Brain pericyte (primary cell): ENCODE data around the gene LRRC3.
"Not testable (repeated sequence)": the region's sequence is repeated elsewhere in the genome, so short reads cannot be mapped to it uniquely, and the experiment has no call there.

ENCODE experiments used
- DNase-seq: peaks from one replicate; pipeline ENCODE4 v3.0.0-alpha.2; 2012; ENCODE audit warnings: low read depth, low spot score

The LRRC3 gene

DNA sequence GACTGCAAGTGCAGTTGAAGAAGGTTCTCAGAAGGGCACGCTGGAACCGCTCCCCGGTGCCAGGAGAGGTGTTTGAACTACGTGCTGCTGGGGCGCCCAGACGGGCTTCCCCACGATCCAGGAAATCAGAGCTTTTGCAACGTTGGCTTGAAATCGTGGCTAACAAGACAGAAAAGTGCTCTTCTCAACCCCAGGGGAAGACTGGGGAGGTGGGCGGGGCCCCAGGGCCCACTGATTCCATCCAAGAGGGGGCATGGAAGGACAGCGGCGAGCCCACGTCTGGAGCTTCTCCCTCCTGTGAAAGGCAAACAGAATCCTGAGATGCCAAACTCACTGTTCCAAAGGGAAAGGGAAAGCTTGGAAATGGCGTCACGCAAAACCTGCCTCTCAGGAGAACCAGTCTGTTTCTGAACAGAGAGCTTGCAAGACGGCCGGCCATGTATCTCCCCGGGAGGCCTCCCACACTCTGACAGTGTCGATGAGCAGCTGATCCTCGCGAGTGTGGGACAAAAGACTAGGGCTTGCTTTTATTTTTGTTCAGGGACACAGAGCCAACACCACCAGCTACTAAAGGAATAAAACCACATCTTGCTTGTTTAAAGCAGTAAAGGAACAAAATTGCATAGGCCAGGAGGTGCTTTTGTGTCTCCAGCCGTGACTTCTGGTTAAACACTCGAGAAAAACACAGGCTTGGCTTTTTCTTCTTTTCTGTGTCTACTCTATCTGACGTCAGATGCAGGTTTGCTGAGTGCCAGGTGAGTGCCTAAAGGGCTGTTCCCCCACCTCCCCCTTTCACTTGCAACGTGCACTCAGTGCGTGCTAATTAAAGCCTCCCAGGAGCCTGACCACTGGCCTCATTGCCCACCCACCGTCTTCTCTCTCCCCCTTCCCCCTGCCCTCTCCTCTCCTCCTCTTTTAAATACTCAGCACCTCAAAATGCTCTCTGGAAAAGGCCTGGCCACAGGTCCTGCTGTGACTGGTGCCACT lies 41.5 kb downstream of the LRRC3 start:
- no peak for DNase-seq

DNA sequence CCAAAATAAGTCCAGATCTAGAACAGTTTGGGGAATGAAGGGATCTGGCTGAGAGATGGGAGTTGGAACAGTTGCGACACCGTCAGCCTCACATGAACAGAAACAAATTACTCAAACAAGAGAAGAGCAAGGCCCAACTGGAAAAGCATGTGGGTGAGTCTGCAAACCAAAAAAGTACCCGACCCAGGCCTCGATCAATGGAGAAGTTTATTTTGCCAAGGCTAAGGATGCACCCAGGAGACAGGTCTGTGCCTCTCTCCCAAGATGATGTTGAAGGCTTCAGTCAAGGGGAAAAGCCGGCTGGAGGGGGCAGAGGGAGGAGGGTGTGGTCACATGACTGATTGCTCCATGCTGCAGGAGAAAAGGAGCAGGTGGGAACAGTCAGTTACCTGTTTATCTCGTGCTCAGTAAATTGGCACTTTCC lies 42.4 kb downstream of the LRRC3 start:
- no peak for DNase-seq

DNA sequence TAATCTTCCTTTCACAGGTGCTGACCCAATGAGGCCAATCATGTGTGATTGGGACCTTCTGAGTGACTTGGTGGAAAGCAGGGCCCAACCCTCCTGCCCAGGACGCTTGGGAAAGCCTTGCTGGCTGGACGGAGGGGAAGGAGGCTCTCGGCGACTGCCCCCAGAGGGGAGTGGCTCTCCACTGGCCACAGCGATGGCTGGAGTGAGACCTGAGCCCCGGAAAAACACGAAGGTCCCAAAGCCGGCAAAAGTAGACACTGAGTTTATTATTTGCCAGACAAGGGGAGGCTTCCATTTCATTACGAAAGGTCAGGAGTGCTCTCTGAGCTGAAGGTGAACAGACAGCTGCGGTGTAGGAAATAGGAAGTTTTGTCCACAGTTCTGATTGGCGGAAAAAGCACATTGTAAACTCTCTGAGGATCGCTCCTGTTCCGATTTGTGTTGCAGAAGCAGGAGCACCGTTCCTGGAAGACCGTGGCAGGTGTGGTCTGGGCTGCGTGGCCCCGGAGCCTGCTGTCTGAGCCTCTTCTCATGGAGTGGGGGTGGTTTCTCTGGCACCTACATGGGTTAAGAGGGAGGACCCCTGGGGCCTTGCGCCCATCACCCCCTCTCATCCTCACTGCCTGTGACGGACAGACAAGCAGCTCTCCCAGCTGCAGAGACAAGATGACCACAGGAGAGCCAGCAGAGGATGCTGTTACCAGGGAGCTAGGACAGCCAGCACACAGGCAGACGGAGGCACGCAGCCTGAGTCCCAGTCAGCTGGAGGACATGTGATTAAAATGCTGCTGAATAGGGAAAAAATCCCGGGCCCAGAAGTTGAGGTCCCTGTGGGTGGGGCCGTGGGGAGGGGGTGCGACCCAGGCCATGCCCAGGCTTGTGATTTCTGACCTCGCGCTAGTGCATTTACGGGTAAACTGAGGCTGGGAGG lies 43.2 kb downstream of the LRRC3 start:
- DNase-seq: no peak

DNA sequence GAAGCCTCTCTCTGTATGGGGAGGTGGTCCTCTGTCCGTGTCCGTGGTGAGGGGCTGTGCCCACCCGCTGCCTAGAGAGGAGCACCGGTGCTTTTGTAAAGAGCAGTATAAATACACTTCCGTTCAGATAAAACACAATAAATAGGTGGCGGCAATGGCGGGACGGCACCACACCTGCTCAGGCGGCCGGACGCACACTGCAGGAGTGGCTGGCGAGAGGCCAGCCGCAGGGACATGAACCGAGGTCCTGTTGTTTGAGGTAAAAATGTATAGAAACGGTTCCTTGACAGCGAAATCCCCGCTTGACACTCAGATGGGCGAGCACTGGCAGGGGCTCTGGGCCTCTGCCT lies 43.9 kb downstream of the LRRC3 start:
- no peak for DNase-seq

DNA sequence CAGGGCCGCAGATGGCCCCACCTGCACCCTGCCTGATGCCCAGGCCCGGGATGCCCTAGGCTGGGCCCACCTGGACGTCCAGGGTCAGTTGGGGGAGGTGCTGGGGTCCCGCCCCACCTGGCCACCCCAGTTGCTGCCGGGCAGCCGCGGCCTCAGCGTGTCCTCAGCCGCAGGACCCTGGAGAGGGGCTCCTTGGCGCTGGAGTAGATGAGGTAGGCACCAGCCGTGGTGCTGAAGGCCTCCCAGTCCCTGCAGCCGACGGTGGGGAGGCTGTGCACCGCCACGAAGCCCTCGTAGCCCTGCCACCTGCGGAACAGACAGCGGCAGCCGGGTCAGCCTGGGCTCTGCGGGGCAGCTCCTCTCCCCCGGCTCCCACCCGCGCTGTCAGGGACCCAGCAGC lies 44.3 kb downstream of the LRRC3 start:
- DNase-seq: no peak

DNA sequence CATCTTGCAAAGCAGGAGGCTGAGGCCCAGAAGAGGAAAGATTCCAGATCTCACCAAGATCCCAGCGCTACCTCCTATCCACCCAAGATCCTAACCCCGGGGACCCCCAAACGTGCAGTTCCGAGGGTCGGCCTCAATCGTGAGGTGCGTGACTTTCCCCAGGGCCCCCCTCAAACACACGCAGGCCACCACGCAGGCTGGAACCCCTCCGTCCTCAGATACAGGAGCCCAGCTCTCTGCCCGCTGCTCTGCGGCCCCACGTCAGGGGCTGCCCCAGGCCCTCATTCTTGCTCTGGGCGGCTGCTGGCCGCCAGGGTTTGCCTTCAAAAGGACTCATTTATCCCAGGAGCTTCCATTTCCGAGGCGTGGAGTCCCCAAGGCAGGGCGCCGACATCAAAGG lies 44.8 kb downstream of the LRRC3 start:
- DNase-seq: no peak

DNA sequence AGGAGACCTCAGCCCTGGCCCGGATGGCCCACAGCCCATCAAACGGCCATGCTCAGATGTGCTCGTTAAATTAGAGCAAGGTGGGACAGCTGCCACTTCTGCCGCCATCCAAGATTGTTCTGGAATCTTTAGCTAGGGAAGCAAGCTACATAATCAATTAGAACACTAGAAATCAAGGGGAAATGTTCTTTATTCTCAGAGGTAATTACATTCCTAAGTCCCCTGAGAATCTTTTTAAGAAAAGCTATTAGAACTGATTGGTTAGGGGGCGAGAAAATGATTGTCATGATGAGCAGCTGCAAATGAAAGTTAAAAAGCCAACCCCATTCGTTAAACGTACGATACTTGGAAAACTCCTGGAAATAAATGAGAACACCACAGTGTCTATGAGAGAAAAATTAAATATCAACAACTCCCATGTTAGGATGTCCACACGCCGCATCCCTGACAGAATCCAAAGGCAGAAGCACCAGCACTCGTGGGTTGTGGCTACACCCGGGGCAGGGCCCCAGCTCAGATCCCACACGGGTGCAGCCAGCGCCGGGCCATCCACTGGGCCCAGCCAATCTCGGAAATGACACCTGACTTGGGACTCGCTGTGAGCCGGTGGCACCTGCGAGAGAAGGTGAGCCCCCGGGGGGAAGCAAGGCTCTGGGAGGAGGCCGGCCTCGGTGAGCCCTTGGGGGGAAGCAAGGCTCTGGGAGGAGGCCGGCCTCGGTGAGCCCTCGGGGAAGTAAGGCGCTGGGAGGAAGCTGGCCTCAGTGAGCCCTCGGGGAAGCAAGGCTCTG lies 47.1 kb downstream of the LRRC3 start:
- no peak for DNase-seq

DNA sequence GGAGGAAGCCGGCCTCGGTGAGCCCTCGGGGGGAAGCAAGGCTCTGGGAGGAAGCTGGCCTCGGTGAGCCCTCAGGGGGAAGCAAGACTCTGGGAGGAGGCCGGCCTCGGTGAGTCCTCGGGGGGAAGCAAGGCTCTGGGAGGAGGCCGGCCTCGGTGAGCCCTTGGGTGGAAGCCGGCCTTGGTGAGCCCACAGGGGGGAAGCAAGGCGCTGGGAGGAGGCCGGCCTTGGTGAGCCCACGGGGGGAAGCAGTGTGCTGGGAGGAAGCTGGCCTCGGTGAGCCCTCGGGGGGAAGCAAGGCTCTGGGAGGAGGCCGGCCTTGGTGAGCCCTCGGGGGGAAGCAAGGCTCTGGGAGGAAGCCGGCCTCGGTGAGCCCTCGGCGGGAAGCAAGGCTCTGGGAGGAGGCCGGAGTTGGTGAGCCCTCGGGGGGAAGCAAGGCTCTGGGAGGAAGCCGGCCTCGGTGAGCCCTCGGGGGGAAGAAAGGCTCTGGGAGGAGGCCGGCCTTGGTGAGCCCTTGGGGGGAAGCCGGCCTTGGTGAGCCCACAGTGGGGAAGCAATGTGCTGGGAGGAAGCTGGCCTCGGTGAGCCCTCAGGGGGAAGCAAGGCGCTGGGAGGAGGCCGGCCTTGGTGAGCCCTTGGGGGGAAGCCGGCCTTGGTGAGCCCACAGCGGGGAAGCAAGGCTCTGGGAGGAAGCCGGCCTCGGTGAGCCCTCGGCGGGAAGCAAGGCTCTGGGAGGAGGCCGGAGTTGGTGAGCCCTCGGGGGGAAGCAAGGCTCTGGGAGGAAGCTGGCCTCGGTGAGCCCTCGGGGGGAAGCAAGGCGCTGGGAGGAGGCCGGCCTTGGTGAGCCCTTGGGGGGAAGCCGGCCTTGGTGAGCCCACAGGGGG lies 47.9 kb downstream of the LRRC3 start:
- not testable (repeated sequence) for DNase-seq

DNA sequence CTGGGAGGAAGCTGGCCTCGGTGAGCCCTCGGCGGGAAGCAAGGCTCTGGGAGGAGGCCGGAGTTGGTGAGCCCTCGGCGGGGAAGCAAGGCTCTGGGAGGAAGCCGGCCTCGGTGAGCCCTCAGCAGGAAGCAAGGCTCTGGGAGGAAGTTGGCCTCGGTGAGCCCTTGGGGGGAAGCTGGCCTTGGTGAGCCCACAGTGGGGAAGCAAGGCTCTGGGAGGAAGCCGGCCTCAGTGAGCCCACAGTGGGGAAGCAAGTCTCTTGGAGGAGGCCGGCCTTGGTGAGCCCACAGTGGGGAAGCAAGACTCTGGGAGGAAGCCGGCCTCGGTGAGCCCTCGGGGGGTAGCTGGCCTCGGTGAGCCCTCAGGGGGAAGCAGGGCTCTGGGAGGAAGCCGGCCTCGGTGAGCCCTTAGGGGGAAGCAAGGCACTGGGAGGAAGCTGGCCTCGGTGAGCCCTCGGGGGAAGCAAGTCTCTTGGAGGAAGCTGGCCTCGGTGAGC lies 48.6 kb downstream of the LRRC3 start:
- DNase-seq: no peak

DNA sequence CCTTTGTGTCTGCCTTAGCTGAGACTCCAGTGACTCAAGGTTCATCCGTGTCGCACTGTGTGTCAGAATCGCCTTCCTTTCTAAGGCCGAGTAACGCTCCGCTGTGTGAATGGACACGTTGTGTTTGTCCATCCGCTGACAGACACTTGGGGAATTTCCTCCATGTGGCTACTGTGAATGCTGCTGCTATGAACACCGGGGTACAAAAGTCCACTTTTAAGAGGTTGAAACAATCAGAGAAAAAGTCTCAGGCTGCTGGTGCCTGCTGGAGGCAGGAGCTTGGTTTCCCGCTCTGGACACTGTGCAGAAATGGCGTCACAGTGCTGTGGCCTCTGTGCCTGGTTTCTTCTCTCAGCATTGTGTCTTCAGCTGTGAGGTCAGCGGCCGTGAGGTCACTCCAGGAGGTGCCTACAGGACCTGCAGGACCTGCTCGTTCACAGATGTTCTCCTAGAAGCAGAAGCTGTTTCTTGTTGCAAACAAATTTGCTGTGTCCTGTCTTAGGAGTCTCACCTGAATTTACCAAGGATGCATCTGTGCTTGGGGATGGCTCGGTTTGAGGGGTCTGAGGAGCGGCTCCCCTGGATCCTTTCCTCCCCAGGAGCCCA lies 50.5 kb downstream of the LRRC3 start:
- no peak for DNase-seq

DNA sequence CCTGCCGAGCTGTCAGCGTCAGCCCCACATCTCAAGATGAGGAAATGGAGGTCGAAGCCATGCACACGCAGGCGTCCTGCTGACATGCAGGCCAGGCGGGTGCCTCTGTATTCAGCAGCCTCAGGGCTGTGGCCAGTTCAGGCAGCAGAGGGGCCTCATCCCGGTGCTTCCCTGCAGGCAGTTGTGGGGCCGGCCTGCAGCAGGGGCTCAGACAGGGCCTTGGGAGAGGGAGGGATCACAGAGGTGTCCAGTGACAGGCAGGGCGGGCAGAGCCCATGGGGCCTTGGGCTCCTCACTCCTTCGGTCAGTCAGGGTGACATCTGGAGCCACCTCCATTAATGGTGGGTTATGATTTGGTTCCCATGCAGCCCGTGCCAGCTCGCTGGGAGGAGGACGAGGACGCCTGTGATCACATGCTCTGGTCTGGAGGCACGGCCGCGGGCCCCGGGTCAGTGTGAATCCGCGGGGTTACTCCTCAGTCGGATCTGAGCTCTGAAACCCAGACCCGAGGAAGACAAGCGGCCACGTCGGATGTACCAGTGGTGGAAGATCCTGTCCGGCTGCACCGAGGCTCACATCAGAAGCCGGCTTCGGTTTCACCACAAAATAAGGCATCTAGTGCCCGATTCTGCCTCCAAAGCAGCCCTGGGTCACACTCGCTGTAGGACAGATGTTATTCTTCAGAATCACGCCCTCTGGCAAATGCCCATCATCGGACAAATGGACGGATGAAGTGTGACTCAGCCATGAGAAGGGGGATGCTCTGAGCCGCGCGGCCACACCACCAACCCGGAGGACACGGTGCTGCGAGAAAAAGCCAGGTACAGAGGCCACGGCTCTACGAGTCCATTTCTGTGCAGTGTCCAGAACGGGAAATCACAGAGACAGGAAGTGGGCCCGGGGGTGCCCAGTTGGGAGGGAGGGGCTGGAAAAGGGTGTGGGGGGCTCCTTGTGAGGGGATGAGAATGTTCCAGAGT lies 51.3 kb downstream of the LRRC3 start:
- no peak for DNase-seq

DNA sequence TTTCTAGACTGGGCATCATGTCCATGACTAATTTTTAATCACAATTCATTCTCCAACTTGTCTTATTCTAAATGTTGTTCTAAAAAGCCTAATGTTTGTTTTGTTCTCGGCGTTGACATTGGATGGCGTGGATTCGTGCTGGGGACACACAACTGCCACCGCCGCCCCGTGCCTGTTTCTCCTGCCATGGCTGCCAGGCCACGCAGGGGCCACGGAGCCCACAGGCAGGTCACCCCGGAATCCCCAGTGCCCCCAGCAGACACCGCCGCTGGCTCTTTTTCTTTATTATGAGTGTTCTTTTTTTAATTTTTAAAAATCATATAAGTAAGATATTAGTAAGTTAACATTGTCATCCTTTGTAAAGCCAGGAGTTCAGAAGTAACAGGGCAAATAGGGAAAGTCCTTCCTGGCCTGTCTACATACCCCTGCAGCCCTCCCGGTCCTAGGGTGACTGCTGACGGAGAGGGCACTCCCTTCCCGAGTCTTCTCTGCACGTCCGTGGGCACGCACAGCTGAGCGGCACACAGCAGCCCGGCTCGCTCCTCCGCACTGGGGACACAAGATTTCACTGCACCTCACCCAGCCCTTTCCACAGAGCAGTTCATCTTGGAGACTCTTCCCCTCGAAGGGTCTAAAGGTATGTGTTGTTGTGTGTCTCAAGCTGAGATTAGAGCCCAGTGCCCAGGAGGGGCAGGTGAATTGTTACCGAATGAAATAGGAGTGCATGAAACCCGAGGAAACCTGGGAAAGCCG lies 52.5 kb downstream of the LRRC3 start:
- DNase-seq: no peak

DNA sequence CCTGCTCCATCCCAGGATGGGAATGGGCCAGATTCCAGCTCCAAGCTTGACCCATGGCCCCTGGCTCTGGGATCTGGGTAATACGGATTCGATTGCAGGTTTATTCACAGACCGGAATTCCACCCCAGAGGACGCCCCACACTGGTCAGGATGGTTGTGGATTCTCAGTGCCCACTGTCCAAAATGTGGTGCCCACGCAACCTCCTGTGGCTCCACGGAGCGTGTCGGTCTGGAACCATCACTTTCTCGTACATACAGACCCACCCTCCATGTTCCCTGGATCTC lies 53.1 kb downstream of the LRRC3 start:
- no peak for DNase-seq

DNA sequence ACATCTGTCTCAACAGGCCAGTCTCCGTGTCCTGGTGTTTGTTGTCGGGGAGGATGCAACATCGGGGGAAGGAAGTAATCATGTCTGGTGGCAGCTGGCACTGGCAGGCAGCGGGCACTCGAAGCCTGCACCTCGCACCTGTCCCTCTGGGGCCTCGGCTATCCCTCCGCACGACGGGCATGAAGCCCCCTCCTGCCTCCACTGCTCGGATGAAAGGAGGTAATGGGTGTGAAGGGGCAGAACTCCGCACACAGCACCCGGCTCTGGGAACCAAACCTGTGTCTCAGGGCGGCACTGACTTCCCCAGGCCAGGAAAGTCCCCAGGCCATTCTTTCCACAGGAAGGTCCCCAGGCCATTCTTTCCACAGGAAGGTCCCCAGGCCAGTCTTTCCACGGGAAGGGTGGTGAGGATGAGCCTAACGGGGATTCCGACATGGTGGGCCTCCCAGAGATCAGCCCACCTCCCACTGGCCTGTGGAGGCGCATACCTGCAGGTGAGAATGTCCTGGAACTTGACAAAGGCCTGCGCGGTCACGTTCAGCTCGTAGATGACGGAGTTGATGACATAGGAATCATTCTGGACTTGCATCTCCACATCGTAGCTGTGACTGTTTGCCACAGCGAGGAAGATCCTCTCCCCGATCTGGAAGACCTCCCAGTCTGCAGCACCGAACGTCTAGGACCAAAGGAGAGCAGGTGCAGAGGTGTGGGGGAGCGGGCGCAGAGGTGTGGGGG lies 53.6 kb downstream of the LRRC3 start:
- no peak for DNase-seq

DNA sequence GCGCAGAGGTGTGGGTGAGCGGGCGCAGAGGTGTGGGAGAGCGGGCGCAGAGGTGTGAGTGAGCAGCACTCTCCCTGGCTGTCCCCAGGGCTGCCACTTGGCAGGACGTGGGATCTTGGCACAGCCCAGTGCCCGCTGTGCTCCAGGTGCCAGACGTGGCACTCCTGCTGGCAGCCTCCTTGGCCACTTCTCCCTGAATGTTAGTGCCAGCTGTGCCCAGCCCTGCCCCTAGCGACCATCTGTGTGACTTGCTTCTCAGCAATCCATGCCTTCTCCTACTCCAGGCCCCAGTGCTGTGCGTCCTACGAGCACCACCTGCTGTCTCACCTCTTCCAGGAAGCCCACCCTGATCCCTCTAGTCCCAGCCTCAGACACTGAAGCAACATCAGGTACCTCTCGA lies 54.2 kb downstream of the LRRC3 start:
- DNase-seq: no peak

DNA sequence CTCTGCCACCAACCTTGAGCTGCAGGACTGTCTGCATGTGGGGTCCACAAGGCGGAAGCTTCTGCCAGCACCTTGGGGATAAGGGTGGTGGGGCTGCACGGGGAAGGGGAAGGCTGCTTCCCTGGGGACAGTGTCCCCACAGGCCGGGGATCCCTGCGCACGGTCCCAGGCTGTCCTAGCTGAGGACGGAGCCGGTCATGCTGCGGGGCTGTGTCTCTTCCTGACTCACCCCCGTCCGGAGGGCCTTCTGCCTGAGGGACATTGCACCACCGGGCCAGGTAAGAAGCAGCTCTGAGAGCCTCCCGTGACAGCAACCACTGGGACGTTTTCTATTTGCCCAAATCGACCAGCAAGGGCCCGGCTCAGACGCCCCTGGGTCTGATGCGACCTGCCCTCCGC lies 54.8 kb downstream of the LRRC3 start:
- DNase-seq: no peak

DNA sequence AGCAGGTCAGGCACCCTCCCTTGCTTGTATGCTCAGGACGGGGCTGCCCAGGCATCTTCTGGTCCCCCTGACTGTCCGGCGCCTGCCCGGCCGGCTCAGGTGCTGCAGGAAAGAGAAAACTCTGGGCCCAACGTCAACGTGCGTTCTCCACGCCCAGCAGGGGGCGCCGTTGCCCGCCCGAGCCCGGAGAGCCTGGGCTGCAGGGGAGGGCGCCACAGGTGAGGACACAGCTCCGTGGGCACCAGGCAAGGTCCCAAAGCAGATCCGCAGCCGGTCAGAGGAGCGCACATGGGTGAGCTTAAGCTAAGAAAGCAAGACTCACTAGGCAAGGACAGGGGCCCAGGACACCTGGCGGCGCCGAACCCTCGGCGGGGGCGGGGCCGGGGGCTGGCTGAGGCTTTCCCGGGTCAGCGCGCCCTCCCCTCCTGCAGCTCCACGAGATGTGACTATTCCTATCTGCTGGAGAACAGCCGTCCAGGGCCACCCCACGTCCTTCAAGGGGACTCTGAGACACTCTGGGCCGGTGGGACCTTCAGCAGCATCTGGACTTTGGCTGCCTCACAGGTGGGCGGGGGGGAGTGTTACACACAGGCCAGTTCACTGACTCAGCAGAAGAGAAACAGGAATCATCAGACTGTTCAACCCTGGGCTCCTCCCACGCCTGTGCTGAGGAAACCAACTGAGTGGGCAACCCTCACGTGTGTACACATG lies 55.4 kb downstream of the LRRC3 start:
- DNase-seq: no peak
